ENCODE data around the gene OLR1. TPM values are rescaled to one million over a fixed set of nuclear protein-coding genes. Genes with fewer than 3 reads are reported as not detected.
A peak's percentile ranks its signal among the peaks of the same experiment; 100 is the strongest.

The OLR1 gene
- total RNA-seq, 4 donors from 2014 or later, result 0.41 TPM; not detected in 3

DNA sequence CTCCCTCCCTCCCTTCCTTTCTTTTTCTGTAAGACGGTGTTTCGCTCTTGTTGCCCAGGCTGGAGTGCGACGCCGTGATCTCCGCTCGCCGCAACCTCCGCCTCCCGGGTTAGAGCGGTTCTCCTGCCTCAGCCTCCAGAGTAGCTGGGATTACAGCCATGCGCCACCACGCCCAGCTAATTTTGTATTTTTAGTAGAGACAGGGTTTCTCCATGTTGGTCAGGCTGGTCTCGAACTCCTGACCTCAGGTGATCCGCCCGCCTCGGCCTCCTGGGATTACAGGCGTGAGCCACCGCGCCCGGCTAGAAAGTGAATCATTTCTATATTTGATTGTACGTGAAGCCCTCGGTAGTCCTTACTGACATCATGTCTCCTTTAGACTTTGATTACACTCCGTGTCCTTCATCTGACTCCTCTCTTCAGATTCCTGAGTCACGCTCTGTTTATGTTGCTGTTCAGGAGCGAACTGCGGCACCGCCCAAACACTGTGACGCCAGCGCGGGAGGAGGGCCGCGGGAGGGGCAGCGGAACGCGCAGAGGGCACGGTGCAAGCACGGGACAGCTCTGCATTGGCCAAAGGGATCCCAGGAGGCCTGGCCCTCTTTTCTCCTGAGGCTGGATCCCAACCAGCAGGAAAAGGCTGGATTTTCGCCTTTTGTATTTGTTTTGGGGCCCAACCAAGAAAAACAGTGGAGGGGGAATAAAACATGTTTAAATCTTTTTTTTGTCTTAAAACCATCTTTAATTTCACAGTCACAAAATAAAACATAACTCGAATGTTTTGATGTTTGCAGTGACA lies 40.2 kb upstream of the OLR1 start:
- peak overlapping the region; percentile 100 for H3K27ac ChIP-seq
- H3K9me3 ChIP-seq, result no peaks in the 10 kb centered on the region
- TF ChIP-seq, protein P1, sequence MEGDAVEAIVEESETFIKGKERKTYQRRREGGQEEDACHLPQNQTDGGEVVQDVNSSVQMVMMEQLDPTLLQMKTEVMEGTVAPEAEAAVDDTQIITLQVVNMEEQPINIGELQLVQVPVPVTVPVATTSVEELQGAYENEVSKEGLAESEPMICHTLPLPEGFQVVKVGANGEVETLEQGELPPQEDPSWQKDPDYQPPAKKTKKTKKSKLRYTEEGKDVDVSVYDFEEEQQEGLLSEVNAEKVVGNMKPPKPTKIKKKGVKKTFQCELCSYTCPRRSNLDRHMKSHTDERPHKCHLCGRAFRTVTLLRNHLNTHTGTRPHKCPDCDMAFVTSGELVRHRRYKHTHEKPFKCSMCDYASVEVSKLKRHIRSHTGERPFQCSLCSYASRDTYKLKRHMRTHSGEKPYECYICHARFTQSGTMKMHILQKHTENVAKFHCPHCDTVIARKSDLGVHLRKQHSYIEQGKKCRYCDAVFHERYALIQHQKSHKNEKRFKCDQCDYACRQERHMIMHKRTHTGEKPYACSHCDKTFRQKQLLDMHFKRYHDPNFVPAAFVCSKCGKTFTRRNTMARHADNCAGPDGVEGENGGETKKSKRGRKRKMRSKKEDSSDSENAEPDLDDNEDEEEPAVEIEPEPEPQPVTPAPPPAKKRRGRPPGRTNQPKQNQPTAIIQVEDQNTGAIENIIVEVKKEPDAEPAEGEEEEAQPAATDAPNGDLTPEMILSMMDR (IDR thresholded peaks at IDR 0.05), result no peak
- peak; percentile 67 to 95 for TF ChIP-seq POLR2A (IDR thresholded peaks at IDR 0.05)
- peak; percentile 98 for DNase-seq
- H3K4me3 ChIP-seq, result peak overlapping the region; percentile 84 to 91
- no peaks in the 10 kb centered on the region for H3K36me3 ChIP-seq
- peaks cover 0 to 6% of the 10 kb centered on the region in 2 donors for H3K4me1 ChIP-seq
- H3K27me3 ChIP-seq, result no peaks in the 10 kb centered on the region
- intact Hi-C loops (cut with DNase I; ENCODE audit: low total_unique reads), result loop anchor here (10.0 kb wide), 1 partner anchor 153 kb away; no protein-coding TSS in a partner anchor

DNA sequence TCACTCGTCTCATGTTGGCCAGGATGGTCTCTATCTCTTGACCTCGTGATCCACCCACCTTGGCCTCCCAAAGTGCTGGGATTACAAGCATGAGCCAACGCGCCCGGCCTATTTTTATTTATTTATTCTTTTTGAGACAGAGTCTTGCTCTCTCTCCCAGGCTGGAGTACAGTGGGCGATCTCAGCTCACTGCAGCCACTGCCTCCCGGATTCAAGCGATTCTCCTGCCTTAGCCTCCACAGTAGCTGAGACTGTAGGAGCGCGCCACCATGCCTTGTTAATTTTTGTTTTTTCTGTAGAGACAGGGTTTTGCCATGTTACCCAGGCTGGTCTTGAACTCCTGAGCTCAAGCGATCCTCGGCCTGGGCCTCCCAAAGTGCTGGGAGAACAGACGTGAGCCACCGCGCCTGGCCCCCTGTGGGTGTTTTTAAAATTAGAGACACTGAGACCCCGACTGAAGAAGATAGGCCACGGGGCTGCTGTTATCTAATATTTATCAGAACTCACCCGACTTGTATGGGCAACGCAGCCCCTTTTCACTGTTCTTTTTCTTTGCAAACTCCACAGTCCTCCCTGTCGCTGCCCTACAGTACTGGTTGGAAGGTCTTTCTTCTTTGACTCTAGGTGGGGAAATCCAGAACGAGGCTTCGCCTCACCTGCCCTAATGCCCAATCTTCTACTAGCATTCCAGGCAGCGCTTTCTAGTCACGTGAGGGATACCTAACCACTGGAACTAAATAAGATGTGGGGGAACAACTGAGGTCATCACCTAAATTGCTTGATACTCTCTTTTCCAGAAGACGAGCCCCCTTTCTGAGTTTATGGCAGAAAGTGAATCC lies 39.4 kb upstream of the OLR1 start:
- DNase-seq, result peak in 1 of 2 donors; percentile 28
- intact Hi-C loops (cut with DNase I; ENCODE audit: low total_unique reads), result loop anchor here (10.0 kb wide), 1 partner anchor 153 kb away; no protein-coding TSS in a partner anchor
- H3K36me3 ChIP-seq, result no peaks in the 10 kb centered on the region
- H3K27ac ChIP-seq, result peak overlapping the region; percentile 100
- TF ChIP-seq, protein P1 (IDR thresholded peaks at IDR 0.05), result no peak
- no peak for TF ChIP-seq POLR2A (IDR thresholded peaks at IDR 0.05)
- no peaks in the 10 kb centered on the region for H3K27me3 ChIP-seq
- H3K9me3 ChIP-seq, result no peaks in the 10 kb centered on the region
- peak overlapping the region in 1 of 2 donors; percentile 91 for H3K4me3 ChIP-seq
- H3K4me1 ChIP-seq, result peaks cover 0 to 5% of the 10 kb centered on the region in 2 donors

DNA sequence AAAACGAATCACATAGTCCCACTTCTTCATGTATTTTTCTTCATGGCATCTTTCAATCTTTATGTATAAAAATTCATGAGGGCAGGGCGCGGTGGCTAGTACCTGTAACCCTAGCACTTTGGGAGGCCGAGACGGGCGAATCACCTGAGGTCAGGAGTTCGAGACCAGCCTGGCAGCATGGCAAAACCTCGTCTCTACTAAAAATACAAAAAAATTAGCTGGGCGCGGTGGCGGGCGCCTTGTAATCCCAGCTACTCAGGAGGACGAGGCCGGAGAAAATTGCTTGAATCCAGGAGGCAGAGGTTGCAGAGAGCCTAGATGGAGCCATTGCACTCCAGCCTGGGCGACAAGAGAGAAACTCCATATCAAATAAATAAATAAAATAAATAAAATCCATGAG lies 38.3 kb upstream of the OLR1 start:
- Histone ChIP-seq H3K4me3 (no peak overlapping the region), H3K9me3 (no peaks in the 10 kb centered on the region), H3K27ac (no peak overlapping the region), H3K27me3 (no peaks in the 10 kb centered on the region), H3K4me1 (peaks cover 0 to 5% of the 10 kb centered on the region in 2 donors), H3K36me3 (no peaks in the 10 kb centered on the region)
- no peak for TF ChIP-seq POLR2A (IDR thresholded peaks at IDR 0.05)
- TF ChIP-seq, protein P1 (IDR thresholded peaks at IDR 0.05), result no peak
- no peak for DNase-seq
- intact Hi-C loops (cut with DNase I; ENCODE audit: low total_unique reads), result loop anchor here (10.0 kb wide), 1 partner anchor 155 kb away; no protein-coding TSS in a partner anchor

- TF ChIP-seq POLR2A (IDR thresholded peaks at IDR 0.05), result no peak
- TF ChIP-seq, protein P1 (IDR thresholded peaks at IDR 0.05), result no peak
- Histone ChIP-seq H3K36me3 (no peaks in the 10 kb centered on the region), H3K27ac (no peak overlapping the region), H3K9me3 (no peaks in the 10 kb centered on the region), H3K4me1 (peaks cover 0 to 5% of the 10 kb centered on the region in 2 donors), H3K4me3 (no peak overlapping the region), H3K27me3 (no peaks in the 10 kb centered on the region)
- no peak for DNase-seq
- intact Hi-C loops (cut with DNase I; ENCODE audit: low total_unique reads), result no loop called here
Measured at GRCh38 chr12:10207136-10207535, 35.2 kb upstream of the OLR1 start.
